Muscle layer of colon (tissue), 2 donors: ENCODE data around the gene CCDC178.
"Not testable (repeated sequence)": the region's sequence is repeated elsewhere in the genome, so short reads cannot be mapped to it uniquely, and the experiment has no call there.

Experiments used
- H3K27ac ChIP-seq: one replicate; pipeline ENCODE4 v1.7.0; 2013; ENCODE audit warnings: low read depth, mild to moderate bottlenecking, low read length, moderate library complexity
- H3K27me3 ChIP-seq, 2 donors: one replicate each; pipeline ENCODE4 v1.7.0; 2013; ENCODE audit warnings: low read length in 2 of 2, mild to moderate bottlenecking in 2 of 2; ENCODE audit not compliant: insufficient read depth in 2 of 2, control insufficient read depth in 1 of 2
- H3K36me3 ChIP-seq: one replicate; pipeline ENCODE4 v1.7.0; 2013; ENCODE audit warnings: mild to moderate bottlenecking, low read length; ENCODE audit not compliant: insufficient read depth
- H3K4me1 ChIP-seq: one replicate; pipeline ENCODE4 v1.7.0; 2013; ENCODE audit warnings: mild to moderate bottlenecking, low read length; ENCODE audit not compliant: insufficient read depth
- H3K4me3 ChIP-seq, 2 donors: one replicate each; pipeline ENCODE4 v1.7.0; 2013; ENCODE audit warnings: low read length in 2 of 2, low read depth in 1 of 2, mild to moderate bottlenecking in 1 of 2, moderate library complexity in 1 of 2
- H3K9ac ChIP-seq: one replicate; pipeline ENCODE4 v1.7.0; 2013; ENCODE audit warnings: low read length
- H3K9me3 ChIP-seq: one replicate; pipeline ENCODE4 v1.7.0; 2013; ENCODE audit warnings: mild to moderate bottlenecking, low read length
- donor health status: abdominal sarcoma.
- donor health status: Adenocarcinoma of cecum.

The CCDC178 gene

GRCh38 chr18:33201509-33201926, 239.0 kb downstream of the CCDC178 start:
- no peak overlapping the region for H3K4me3 ChIP-seq
- no peak overlapping the region for H3K9ac ChIP-seq
- no peak overlapping the region for H3K27ac ChIP-seq
- no peaks in the 10 kb centered on the region for H3K36me3 ChIP-seq
- no peaks in the 10 kb centered on the region for H3K4me1 ChIP-seq
- no peaks in the 10 kb centered on the region for H3K27me3 ChIP-seq
- H3K9me3 ChIP-seq, result no peaks in the 10 kb centered on the region

GRCh38 chr18:33195795-33196194, 244.7 kb downstream of the CCDC178 start:
- Histone ChIP-seq H3K9ac (no peak overlapping the region), H3K4me1 (no peaks in the 10 kb centered on the region), H3K9me3 (no peaks in the 10 kb centered on the region), H3K36me3 (no peaks in the 10 kb centered on the region), H3K27ac (no peak overlapping the region), H3K4me3 (no peak overlapping the region), H3K27me3 (no peaks in the 10 kb centered on the region)

DNA sequence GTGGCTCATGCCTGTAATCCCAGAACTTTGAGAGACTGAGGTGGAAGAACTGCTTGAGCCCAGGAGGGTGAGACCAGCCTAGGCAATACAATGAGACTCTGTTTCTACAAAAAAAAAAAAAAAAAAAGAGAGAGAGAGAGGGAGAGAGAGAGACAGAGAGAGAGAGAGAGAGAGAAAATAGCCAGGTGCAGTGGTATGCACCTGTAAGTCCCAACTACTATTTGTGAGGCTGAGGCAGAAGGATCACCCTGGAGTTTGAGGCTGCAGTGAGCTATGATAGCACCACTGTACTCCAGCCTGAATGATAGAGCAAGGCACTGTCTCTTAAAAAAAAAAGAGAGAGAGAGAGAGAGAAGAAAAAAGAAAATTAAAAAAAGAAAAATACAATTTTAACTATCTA, 245.7 kb downstream of the CCDC178 start:
- H3K4me1 ChIP-seq, result no peaks in the 10 kb centered on the region
- H3K9ac ChIP-seq, result no peak overlapping the region
- no peaks in the 10 kb centered on the region for H3K36me3 ChIP-seq
- no peak overlapping the region for H3K27ac ChIP-seq
- H3K4me3 ChIP-seq, result no peak overlapping the region
- no peaks in the 10 kb centered on the region for H3K27me3 ChIP-seq
- no peaks in the 10 kb centered on the region for H3K9me3 ChIP-seq

DNA sequence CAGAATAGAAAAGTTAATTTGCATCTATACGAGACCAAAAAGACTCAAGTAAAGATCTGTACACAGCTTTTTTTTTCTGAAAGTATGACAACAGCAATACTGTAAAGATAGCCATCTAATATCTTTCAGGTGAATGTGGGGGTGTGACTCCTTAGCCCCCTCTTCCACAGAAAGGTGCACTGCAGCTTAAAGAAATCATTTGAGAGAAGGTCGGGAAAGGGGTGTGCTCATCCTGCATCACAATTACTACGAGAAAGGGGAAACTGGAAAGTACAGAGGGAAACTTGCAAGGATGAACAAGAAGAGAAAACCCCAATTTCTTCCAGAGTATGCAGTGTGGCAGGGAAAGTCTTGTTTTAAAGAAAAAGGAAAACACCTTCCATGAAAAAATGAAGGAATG, 255.6 kb downstream of the CCDC178 start:
- H3K9ac ChIP-seq, result no peak overlapping the region
- no peaks in the 10 kb centered on the region for H3K9me3 ChIP-seq
- no peaks in the 10 kb centered on the region for H3K4me1 ChIP-seq
- H3K27ac ChIP-seq, result no peak overlapping the region
- H3K27me3 ChIP-seq, result no peaks in the 10 kb centered on the region
- H3K4me3 ChIP-seq, result no peak overlapping the region
- H3K36me3 ChIP-seq, result no peaks in the 10 kb centered on the region

- Histone ChIP-seq H3K4me1 (no peaks in the 10 kb centered on the region), H3K27ac (no peak overlapping the region), H3K9me3 (no peaks in the 10 kb centered on the region), H3K36me3 (no peaks in the 10 kb centered on the region), H3K27me3 (no peaks in the 10 kb centered on the region), H3K9ac (no peak overlapping the region), H3K4me3 (no peak overlapping the region)
These were observed 256.3 kb downstream of the CCDC178 start for GRCh38 chr18:33184175-33184574.

DNA sequence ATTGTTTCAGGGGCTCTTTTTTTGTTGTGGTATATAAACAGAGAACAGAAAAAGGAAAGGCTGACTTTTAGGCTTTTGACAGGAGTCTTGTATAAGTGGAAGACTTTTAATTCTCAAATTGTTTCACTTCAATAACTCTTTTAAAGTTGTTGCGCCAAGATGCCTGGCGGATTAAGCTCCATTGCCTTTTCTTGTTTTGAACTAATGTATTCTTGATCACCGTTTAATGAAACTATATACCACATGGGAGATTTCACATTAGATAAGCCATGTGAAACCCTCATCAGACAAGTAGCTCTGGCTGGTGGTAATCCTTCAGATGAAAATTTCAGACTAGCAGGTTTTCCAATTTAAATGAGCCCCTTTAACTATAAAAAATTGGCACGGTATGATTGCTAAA, 257.4 kb downstream of the CCDC178 start:
- Histone ChIP-seq H3K36me3 (no peaks in the 10 kb centered on the region), H3K4me3 (no peak overlapping the region), H3K9ac (no peak overlapping the region), H3K27ac (no peak overlapping the region), H3K4me1 (no peaks in the 10 kb centered on the region), H3K9me3 (no peaks in the 10 kb centered on the region), H3K27me3 (no peaks in the 10 kb centered on the region)

DNA sequence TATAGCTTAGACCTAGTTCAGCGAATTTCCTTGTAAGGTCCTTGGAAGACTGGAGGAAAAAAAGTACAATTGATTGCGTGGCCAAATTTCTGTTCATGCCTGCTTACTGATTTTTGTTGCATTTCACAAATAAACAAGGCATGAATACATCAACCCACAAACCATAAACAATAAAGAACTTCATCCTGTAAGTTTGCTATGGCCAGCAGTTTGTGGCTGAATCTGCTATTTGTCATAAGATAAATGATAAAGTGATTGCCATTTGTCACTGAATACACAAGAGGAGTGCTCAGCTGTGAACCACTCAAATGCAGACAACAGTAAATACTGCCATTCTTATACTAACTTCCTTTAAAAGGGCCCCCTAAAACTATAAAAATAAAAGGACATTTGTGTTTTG, 259.5 kb downstream of the CCDC178 start:
- H3K4me3 ChIP-seq, result no peak overlapping the region
- no peak overlapping the region for H3K27ac ChIP-seq
- H3K4me1 ChIP-seq, result no peaks in the 10 kb centered on the region
- H3K9me3 ChIP-seq, result no peaks in the 10 kb centered on the region
- H3K36me3 ChIP-seq, result no peaks in the 10 kb centered on the region
- no peaks in the 10 kb centered on the region for H3K27me3 ChIP-seq
- no peak overlapping the region for H3K9ac ChIP-seq

GRCh38 chr18:33169218-33169617, 271.3 kb downstream of the CCDC178 start:
- H3K27me3 ChIP-seq, result no peaks in the 10 kb centered on the region
- no peaks in the 10 kb centered on the region for H3K36me3 ChIP-seq
- no peaks in the 10 kb centered on the region for H3K9me3 ChIP-seq
- H3K4me3 ChIP-seq, result no peak overlapping the region
- H3K4me1 ChIP-seq, result no peaks in the 10 kb centered on the region
- no peak overlapping the region for H3K9ac ChIP-seq
- H3K27ac ChIP-seq, result no peak overlapping the region

- H3K27ac ChIP-seq, H3K27me3 ChIP-seq, H3K4me1 ChIP-seq: not testable (repeated sequence)
These were observed 276.4 kb downstream of the CCDC178 start for GRCh38 chr18:33164121-33164520.

DNA sequence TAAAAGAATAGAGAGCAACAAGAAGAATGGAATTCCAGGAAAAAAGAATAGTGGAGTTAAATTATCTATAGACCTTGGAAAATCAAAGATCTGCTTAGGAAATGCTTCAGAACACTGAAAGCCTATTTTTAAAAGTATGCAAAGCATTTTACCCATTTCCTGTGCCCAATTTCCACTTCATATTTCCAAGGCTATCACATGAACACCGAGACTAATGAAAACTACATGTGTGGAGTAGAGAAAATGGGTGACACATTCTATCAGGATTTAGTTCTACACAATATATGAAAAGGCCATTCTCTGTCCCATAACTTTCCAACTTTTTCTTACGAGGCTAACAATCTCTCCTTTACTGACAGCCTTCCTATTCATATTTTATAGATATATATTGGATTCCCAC, 279.4 kb downstream of the CCDC178 start:
- H3K9me3 ChIP-seq, result no peaks in the 10 kb centered on the region
- H3K9ac ChIP-seq, result no peak overlapping the region
- no peak overlapping the region for H3K27ac ChIP-seq
- no peak overlapping the region for H3K4me3 ChIP-seq
- H3K36me3 ChIP-seq, result no peaks in the 10 kb centered on the region
- no peaks in the 10 kb centered on the region for H3K27me3 ChIP-seq
- no peaks in the 10 kb centered on the region for H3K4me1 ChIP-seq

More at GRCh38 chr18:33164121-33164520, 276.4 kb downstream of the CCDC178 start:
- H3K9ac ChIP-seq, H3K4me3 ChIP-seq, H3K9me3 ChIP-seq, H3K36me3 ChIP-seq: not testable (repeated sequence)

GRCh38 chr18:33159151-33159550, 281.4 kb downstream of the CCDC178 start:
- Histone ChIP-seq H3K4me3 (no peak overlapping the region), H3K36me3 (no peaks in the 10 kb centered on the region)

GRCh38 chr18:33157893-33158292, 282.6 kb downstream of the CCDC178 start:
- Histone ChIP-seq H3K36me3 (no peaks in the 10 kb centered on the region), H3K27ac (no peak overlapping the region), H3K4me1 (no peaks in the 10 kb centered on the region), H3K9ac (no peak overlapping the region), H3K4me3 (no peak overlapping the region), H3K27me3 (no peaks in the 10 kb centered on the region), H3K9me3 (no peaks in the 10 kb centered on the region)

More at GRCh38 chr18:33159151-33159550, 281.4 kb downstream of the CCDC178 start:
- Histone ChIP-seq H3K27ac (no peak overlapping the region), H3K9ac (no peak overlapping the region), H3K9me3 (no peaks in the 10 kb centered on the region), H3K27me3 (no peaks in the 10 kb centered on the region), H3K4me1 (no peaks in the 10 kb centered on the region)
